Smooth muscle cell (in vitro differentiated cells): ENCODE data around the gene ARID5A. TPM values are rescaled to one million over a fixed set of nuclear protein-coding genes. Genes with fewer than 3 reads are reported as not detected.

Source experiments
- DNase-seq: peaks from one replicate; lab custom pipeline; 2025; ENCODE audit not compliant: unreplicated experiment; lab: John Stamatoyannopoulos, UW
- H2AFZ ChIP-seq: fragments of 200-600 bp; sonication (generic); 2 replicates; pipeline ENCODE4 v1.6.0; 2016; ENCODE audit warnings: antibody characterized with exemption, low read depth, mild to moderate bottlenecking
- H3F3A ChIP-seq: fragments of 200-600 bp; sonication (generic); 2 replicates; pipeline ENCODE4 v1.6.0; 2017; ENCODE audit warnings: antibody characterized with exemption, low read depth
- H3K27ac ChIP-seq: fragments of 200-600 bp; sonication (generic); 2 replicates; pipeline ENCODE4 v1.5.1; 2016; ENCODE audit warnings: low read depth, mild to moderate bottlenecking
- H3K27me3 ChIP-seq: fragments of 200-600 bp; sonication (generic); 2 replicates; pipeline ENCODE4 v1.6.1; 2016; ENCODE audit warnings: low read depth, mild to moderate bottlenecking
- H3K36me3 ChIP-seq: fragments of 200-600 bp; sonication (generic); 2 replicates; pipeline ENCODE4 v1.5.1; 2016; ENCODE audit warnings: low read depth
- H3K4me1 ChIP-seq: fragments of 200-600 bp; sonication (generic); 2 replicates; pipeline ENCODE4 v1.5.1; 2016; ENCODE audit warnings: low read depth
- H3K4me2 ChIP-seq: fragments of 200-600 bp; sonication (generic); 2 replicates; pipeline ENCODE4 v1.6.0; 2016; ENCODE audit warnings: mild to moderate bottlenecking
- H3K4me3 ChIP-seq: fragments of 200-600 bp; sonication (generic); 2 replicates; pipeline ENCODE4 v1.5.1; 2016; ENCODE audit warnings: mild to moderate bottlenecking
- H3K79me2 ChIP-seq: fragments of 200-600 bp; sonication (generic); 2 replicates; pipeline ENCODE4 v1.6.0; 2016; ENCODE audit warnings: low read depth, mild to moderate bottlenecking
- H3K9ac ChIP-seq: fragments of 200-600 bp; sonication (generic); 2 replicates; pipeline ENCODE4 v1.6.0; 2016; ENCODE audit warnings: low read depth
- H3K9me3 ChIP-seq: fragments of 200-600 bp; sonication (generic); replicated peaks from 2 replicates; pipeline ENCODE4 v1.5.1; 2016; ENCODE audit warnings: low read depth
- H4K20me1 ChIP-seq: fragments of 200-600 bp; sonication (generic); 2 replicates; pipeline ENCODE4 v1.6.0; 2016; ENCODE audit warnings: low read depth
- WGBS: methylation state at CpG from one replicate; pipeline ENCODE4 v1.1.7; 2016; ENCODE audit warnings: low lambda C conversion rate; 5-methylcytosine and 5-hydroxymethylcytosine counted together
- polyA plus RNA-seq: library from polyadenylated mRNA; unstranded; fragments of >200 nt; fragmentation: Nextera tagmentation; extraction: Ambion mirVana; gene quantifications from 2 replicates; pipeline ENCODE4 v1.2.1, GENCODE V29; 2016
- total RNA-seq: library from RNA; depleted of rRNA; stranded (reverse); fragments of >200 nt; gene quantifications from 2 replicates; pipeline ENCODE4 v1.2.3, GENCODE V29; 2014
- TF ChIP-seq, protein P1 (sequence below): fragments of 200-600 bp; sonication (generic); IDR thresholded peaks from 2 replicates; pipeline ENCODE4 v1.5.1; 2017; ENCODE audit warnings: borderline replicate concordance, mild to moderate bottlenecking, antibody characterized with exemption; ENCODE audit not compliant: insufficient read depth, poor library complexity, severe bottlenecking

ARID5A gene
- total and polyA plus RNA-seq, 2 experiments from 2014 or later = 12.1 to 25.6 TPM

DNA sequence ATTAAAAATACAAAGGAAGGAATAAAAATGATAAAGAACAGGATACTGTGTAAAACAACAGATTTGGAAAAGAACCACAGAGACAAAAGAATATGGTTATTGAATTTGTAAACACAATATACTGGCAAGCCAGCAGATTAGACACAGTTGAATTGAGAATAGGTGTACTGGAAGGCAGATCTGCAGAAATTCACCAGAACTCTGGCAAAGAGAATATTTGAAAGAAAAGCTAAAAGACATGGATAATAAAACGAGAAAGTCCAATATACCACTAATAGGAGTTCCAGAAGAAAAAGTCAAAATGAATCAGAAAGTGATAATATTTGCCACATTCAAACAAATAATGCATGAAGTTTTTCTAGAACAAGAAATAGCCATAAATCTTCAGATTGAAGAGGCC, 19.5 kb upstream of the ARID5A start:
- Histone ChIP-seq H2AFZ (no peak overlapping the region), H3K4me3 (no peak overlapping the region), H4K20me1 (no peaks in the 10 kb centered on the region), H3K4me1 (no peaks in the 10 kb centered on the region), H3K79me2 (no peaks in the 10 kb centered on the region), H3K36me3 (no peaks in the 10 kb centered on the region), H3K4me2 (no peak overlapping the region), H3K27me3 (no peaks in the 10 kb centered on the region), H3K27ac (no peak overlapping the region), H3F3A (no peaks in the 10 kb centered on the region), H3K9ac (no peak overlapping the region), H3K9me3 (peaks cover 7% of the 10 kb centered on the region)
- DNase-seq = no peak
- WGBS = 62% methylated on average over 1 of the region's 1 CpG
- TF ChIP-seq, protein P1, sequence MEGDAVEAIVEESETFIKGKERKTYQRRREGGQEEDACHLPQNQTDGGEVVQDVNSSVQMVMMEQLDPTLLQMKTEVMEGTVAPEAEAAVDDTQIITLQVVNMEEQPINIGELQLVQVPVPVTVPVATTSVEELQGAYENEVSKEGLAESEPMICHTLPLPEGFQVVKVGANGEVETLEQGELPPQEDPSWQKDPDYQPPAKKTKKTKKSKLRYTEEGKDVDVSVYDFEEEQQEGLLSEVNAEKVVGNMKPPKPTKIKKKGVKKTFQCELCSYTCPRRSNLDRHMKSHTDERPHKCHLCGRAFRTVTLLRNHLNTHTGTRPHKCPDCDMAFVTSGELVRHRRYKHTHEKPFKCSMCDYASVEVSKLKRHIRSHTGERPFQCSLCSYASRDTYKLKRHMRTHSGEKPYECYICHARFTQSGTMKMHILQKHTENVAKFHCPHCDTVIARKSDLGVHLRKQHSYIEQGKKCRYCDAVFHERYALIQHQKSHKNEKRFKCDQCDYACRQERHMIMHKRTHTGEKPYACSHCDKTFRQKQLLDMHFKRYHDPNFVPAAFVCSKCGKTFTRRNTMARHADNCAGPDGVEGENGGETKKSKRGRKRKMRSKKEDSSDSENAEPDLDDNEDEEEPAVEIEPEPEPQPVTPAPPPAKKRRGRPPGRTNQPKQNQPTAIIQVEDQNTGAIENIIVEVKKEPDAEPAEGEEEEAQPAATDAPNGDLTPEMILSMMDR = no peak

DNA sequence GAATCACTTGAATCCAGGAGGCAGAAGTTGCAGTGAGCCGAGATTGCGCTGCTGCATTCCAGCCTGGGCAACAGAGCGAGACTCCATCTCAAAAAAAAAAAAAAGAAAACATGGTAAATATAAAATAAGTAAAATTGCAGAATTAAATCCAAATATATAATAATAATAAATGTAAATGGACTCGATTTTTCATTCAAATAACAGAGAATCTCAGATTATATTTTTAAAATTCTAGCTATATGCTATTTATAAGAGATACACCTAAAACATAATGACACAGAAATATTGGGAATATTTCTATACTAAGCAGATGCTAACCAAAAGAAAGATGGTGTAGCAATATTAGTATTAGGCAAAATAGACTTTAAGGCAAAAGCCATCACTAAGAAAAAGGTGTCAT, 16.3 kb upstream of the ARID5A start:
- TF ChIP-seq, protein P1 = no peak
- no peaks in the 10 kb centered on the region for H4K20me1 ChIP-seq
- no peak overlapping the region for H3K9ac ChIP-seq
- H3F3A ChIP-seq = no peaks in the 10 kb centered on the region
- no peaks in the 10 kb centered on the region for H3K4me1 ChIP-seq
- H3K36me3 ChIP-seq = no peaks in the 10 kb centered on the region
- H3K27ac ChIP-seq = no peak overlapping the region
- H3K79me2 ChIP-seq = no peaks in the 10 kb centered on the region
- no peak for DNase-seq
- WGBS = 78% methylated on average over 4 of the region's 4 CpGs
- H3K27me3 ChIP-seq = peaks cover 4% of the 10 kb centered on the region
- H3K4me2 ChIP-seq = no peak overlapping the region
- H2AFZ ChIP-seq = no peak overlapping the region
- peaks cover 7% of the 10 kb centered on the region for H3K9me3 ChIP-seq
- no peak overlapping the region for H3K4me3 ChIP-seq

DNA sequence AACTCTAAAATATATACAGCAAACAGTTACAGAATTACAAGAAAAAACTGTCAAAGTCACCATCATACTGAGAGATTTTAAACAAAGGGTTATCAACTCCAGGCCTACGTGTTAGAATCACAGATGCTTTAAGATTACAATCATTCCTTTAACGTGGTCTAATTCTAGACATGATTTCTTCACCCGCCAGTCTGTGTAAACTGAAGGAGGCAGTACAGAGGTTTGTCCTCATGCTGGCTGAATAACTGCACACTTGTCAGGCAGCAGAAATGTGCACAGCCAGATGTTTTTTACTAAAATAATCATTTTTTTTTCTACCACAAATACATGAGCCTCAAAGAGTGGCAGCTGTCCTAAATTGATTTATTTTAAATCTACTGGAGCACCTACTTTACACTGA, 15.9 kb upstream of the ARID5A start:
- no peak overlapping the region for H3K27ac ChIP-seq
- H4K20me1 ChIP-seq = no peaks in the 10 kb centered on the region
- DNase-seq = no peak
- peaks cover 7% of the 10 kb centered on the region for H3K9me3 ChIP-seq
- WGBS = 81% methylated on average over 3 of the region's 3 CpGs
- H3K4me2 ChIP-seq = no peak overlapping the region
- TF ChIP-seq, protein P1 = no peak
- H2AFZ ChIP-seq = no peak overlapping the region
- no peaks in the 10 kb centered on the region for H3K4me1 ChIP-seq
- no peaks in the 10 kb centered on the region for H3F3A ChIP-seq
- H3K36me3 ChIP-seq = no peaks in the 10 kb centered on the region
- H3K27me3 ChIP-seq = peaks cover 4% of the 10 kb centered on the region
- H3K79me2 ChIP-seq = no peaks in the 10 kb centered on the region
- H3K9ac ChIP-seq = no peak overlapping the region
- H3K4me3 ChIP-seq = no peak overlapping the region

DNA sequence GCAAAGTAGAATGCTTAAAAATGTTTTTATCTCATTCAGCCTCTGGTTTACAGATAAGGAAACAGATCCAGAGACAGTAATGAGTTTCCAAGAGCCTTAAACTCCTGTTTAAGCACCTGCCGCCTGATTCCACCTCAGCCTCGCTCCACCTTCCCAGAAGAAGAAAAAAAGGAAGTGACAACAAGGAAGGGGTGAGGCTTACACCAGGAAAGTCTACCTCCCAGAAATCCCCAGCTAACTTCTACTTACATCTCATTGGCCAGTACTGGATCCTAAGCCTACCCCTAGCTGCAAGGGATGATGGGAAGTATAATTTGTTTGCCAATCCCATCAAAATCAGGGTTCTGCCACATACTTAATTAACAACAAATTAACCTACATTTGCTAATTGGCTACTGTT, 15.3 kb upstream of the ARID5A start:
- H3K9me3 ChIP-seq = peaks cover 7% of the 10 kb centered on the region
- no peak overlapping the region for H3K4me3 ChIP-seq
- H3K9ac ChIP-seq = no peak overlapping the region
- no peak overlapping the region for H2AFZ ChIP-seq
- DNase-seq = no peak
- WGBS = 87% methylated on average over 2 of the region's 2 CpGs
- no peaks in the 10 kb centered on the region for H3K36me3 ChIP-seq
- no peaks in the 10 kb centered on the region for H3K79me2 ChIP-seq
- no peaks in the 10 kb centered on the region for H3F3A ChIP-seq
- H3K27me3 ChIP-seq = peaks cover 4% of the 10 kb centered on the region
- H3K27ac ChIP-seq = no peak overlapping the region
- TF ChIP-seq, protein P1 = no peak
- no peaks in the 10 kb centered on the region for H3K4me1 ChIP-seq
- H3K4me2 ChIP-seq = no peak overlapping the region
- no peaks in the 10 kb centered on the region for H4K20me1 ChIP-seq
